Heart left ventricle (tissue), 16 donors: ENCODE data around the gene CADPS2. TPM values are rescaled to one million over a fixed set of nuclear protein-coding genes. Genes with fewer than 3 reads are reported as not detected.

ENCODE experiments used
- ATAC-seq, 4 donors: fragments of 200-7000 bp; cut with Tn5 transposase; one replicate each; pipeline ENCODE4 v1.9.1; 2020 to 2022; ENCODE audit warnings: moderate library complexity in 4 of 4, mild to moderate bottlenecking in 3 of 4, moderate number of reproducible peaks in 1 of 4
- DNase-seq, 5 donors: peaks; one replicate each; pipeline ENCODE4 v3.0.0-alpha.2; 2020
- H3K27ac ChIP-seq, 12 donors: fragments of 200-600 bp; sonication (generic) in 4 of 12; one replicate each; pipeline versions ENCODE4 v1.5.0 to v1.8.0; 2016 to 2022; ENCODE audit warnings: mild to moderate bottlenecking in 2 of 12
- H3K27me3 ChIP-seq, 9 donors: fragments of 200-600 bp; sonication (generic) in 2 of 9; one replicate each; pipeline versions ENCODE4 v1.5.1 to v1.8.0; 2016 to 2022; ENCODE audit warnings: mild to moderate bottlenecking in 3 of 9
- H3K36me3 ChIP-seq, 9 donors: fragments of 200-600 bp; sonication (generic) in 2 of 9; one replicate each; pipeline versions ENCODE4 v1.5.0 to v1.8.0; 2018 to 2022; ENCODE audit warnings: mild to moderate bottlenecking in 2 of 9
- H3K4me1 ChIP-seq, 12 donors: fragments of 200-600 bp; sonication (generic) in 4 of 12; one replicate each; pipeline versions ENCODE4 v1.5.0 to v1.8.0; 2016 to 2022; ENCODE audit warnings: mild to moderate bottlenecking in 3 of 12
- H3K4me3 ChIP-seq, 12 donors: fragments of 200-600 bp; sonication (generic) in 4 of 12; one replicate each; pipeline versions ENCODE4 v1.5.0 to v1.8.0; 2017 to 2022; ENCODE audit warnings: mild to moderate bottlenecking in 9 of 12, moderate library complexity in 4 of 12
- H3K9me3 ChIP-seq, 12 donors: fragments of 200-600 bp; sonication (generic) in 4 of 12; one replicate each; pipeline versions ENCODE4 v1.5.0 to v1.8.0; 2016 to 2022; ENCODE audit warnings: mild to moderate bottlenecking in 1 of 12
- CTCF ChIP-seq, 12 donors: fragments of 200-600 bp; sonication (generic) in 4 of 12; IDR thresholded peaks; one replicate each; pipeline versions ENCODE4 v1.5.0 to v1.8.0; 2018 to 2022; ENCODE audit warnings: antibody characterized with exemption in 12 of 12, mild to moderate bottlenecking in 5 of 12
- POLR2A ChIP-seq, 2 donors: fragments of 450-650 bp; IDR thresholded peaks; one replicate each; pipeline ENCODE4 v1.6.1; 2017; ENCODE audit warnings: antibody characterized with exemption in 2 of 2, mild to moderate bottlenecking in 2 of 2, moderate library complexity in 2 of 2
- WGBS, 4 donors: extraction: QIAGEN DNeasy Blood & Tissue Kit in 2 of 4; methylation state at CpG; one replicate each; pipeline versions ENCODE4 v1.1.5 to v1.1.7; 2013 to 2018; 5-methylcytosine and 5-hydroxymethylcytosine counted together
- intact Hi-C, 10 donors: fragments of 100-400 bp; cut with DNase I; formaldehyde crosslinking; loops; one replicate each; pipeline versions ENCODE4 v1.11.1 to v1.14.2; 2022
- polyA plus RNA-seq, 2 donors: library from polyadenylated mRNA; stranded (reverse); fragments of 200-250 nt; gene quantifications; one replicate each; pipeline ENCODE4 v1.2.3, GENCODE V29; 2013
- total RNA-seq, 9 donors: library from RNA; depleted of rRNA in 2 of 9; stranded (reverse); fragments of >200 nt in 2 of 9; fragmentation: NEBNext Ultra II Directional in 3 of 9; extraction: Animal tissue kit (Norgen Biotek cat#: 25700) in 3 of 9; gene quantifications; one replicate each; pipeline versions ENCODE4 v1.1.0 to v1.2.4, GENCODE V29; 2016 to 2023
- donor health status: ischemic (EF 13 %, LVEDD 7.1; RV severe dilation, severe dysfunction).
- donor health status: healthy with polysubstance abuse.
- donor health status: DM: no; HTN: yes; CAD: no.
- donor health status: DM: no; HTN: no; CAD: no.
- donor health status: ischemic (EF 25% LVEDD 6.9; RV normal size, moderate dysfunction).
- donor health status: ischemic (EF 25% LVEDD 5.7; RV mildly dilated, moderate dysfunction).
- donor health status: healthy.
- donor health status: DM: yes; HTN: yes; CAD: no.
- donor health status: ischemic (EF 35%, LVEDD 5.7; RV mildly dilated, moderate dysfunction).
- donor health status: nonischemic (EF 11% LVEDD 7.7; RV severe dilation, severe dysfunction).
- donor health status: DM: yes; HTN: yes; CAD: no.
- donor health status: PGD.
- donor health status: ischemic (EF 29% LVEDD 5.4; RV normal size, mild dysfunction).
- donor health status: nonischemic (EF 23%, LVEDD 6.1; RV moderate dilation, normal function).

CADPS2 gene
- total and polyA plus RNA-seq, 11 donors, result 6.5 to 29.0 (median 10.3) TPM

- DNase-seq (no peak), ATAC-seq (no peak)
- Histone ChIP-seq H3K27ac (no peak overlapping the region), H3K27me3 (no peaks in the 10 kb centered on the region), H3K4me3 (no peak overlapping the region), H3K36me3 (no peaks in the 10 kb centered on the region), H3K9me3 (no peaks in the 10 kb centered on the region), H3K4me1 (no peaks in the 10 kb centered on the region)
- TF ChIP-seq CTCF (IDR thresholded peaks at IDR 0.05) (no peak), POLR2A (IDR thresholded peaks at IDR 0.05) (no peak)
- WGBS, 4 donors, result 84 to 98% (median 94%) methylated on average over 2 of the region's 2 CpGs
- intact Hi-C loops, result loop anchor here in 1 of 10 donors (10.0 kb wide), 1 partner anchor 364 kb away; no protein-coding TSS in a partner anchor
These were observed 95.7 kb downstream of the CADPS2 start for GRCh38 chr7:122790591-122790990.

GRCh38 chr7:122790132-122790531, 96.1 kb downstream of the CADPS2 start:
- no peaks in the 10 kb centered on the region for H3K9me3 ChIP-seq
- no peak for ATAC-seq
- intact Hi-C loops, result loop anchor here in 1 of 10 donors (10.0 kb wide), 1 partner anchor 365 kb away; no protein-coding TSS in a partner anchor
- no peaks in the 10 kb centered on the region for H3K27me3 ChIP-seq
- WGBS, 4 donors, result 80 to 90% (median 81%) methylated on average over 3 of the region's 3 CpGs
- H3K4me3 ChIP-seq, result no peak overlapping the region
- no peaks in the 10 kb centered on the region for H3K36me3 ChIP-seq
- DNase-seq, result peak in 1 of 5 donors; percentile 24
- H3K27ac ChIP-seq, result no peak overlapping the region
- no peaks in the 10 kb centered on the region for H3K4me1 ChIP-seq
- no peak for TF ChIP-seq CTCF (IDR thresholded peaks at IDR 0.05)
- TF ChIP-seq POLR2A (IDR thresholded peaks at IDR 0.05), result no peak

GRCh38 chr7:122789156-122789555, 97.1 kb downstream of the CADPS2 start:
- ATAC-seq (no peak), DNase-seq (no peak)
- TF ChIP-seq CTCF (IDR thresholded peaks at IDR 0.05) (no peak), POLR2A (IDR thresholded peaks at IDR 0.05) (no peak)
- H3K27ac ChIP-seq, result no peak overlapping the region
- H3K27me3 ChIP-seq, result no peaks in the 10 kb centered on the region
- 44 to 71% (median 61%) methylated on average over 1 of the region's 1 CpG for WGBS, 4 donors
- no peaks in the 10 kb centered on the region for H3K9me3 ChIP-seq
- no peak overlapping the region for H3K4me3 ChIP-seq
- no peaks in the 10 kb centered on the region for H3K36me3 ChIP-seq
- intact Hi-C loops, result no loop called here
- no peaks in the 10 kb centered on the region for H3K4me1 ChIP-seq

- no peak for TF ChIP-seq CTCF (IDR thresholded peaks at IDR 0.05)
- TF ChIP-seq POLR2A (IDR thresholded peaks at IDR 0.05), result no peak
- DNase-seq (no peak), ATAC-seq (peak in 1 of 4 donors; percentile 13)
- no peaks in the 10 kb centered on the region for H3K36me3 ChIP-seq
- no peak overlapping the region for H3K27ac ChIP-seq
- WGBS, 4 donors, result 48 to 66% (median 62%) methylated on average over 4 of the region's 4 CpGs
- peaks cover 0 to 3% (median 0%) of the 10 kb centered on the region in 12 donors for H3K4me1 ChIP-seq
- H3K4me3 ChIP-seq, result no peak overlapping the region
- intact Hi-C loops, result no loop called here
- no peaks in the 10 kb centered on the region for H3K9me3 ChIP-seq
- H3K27me3 ChIP-seq, result no peaks in the 10 kb centered on the region
These were observed 115.4 kb downstream of the CADPS2 start for GRCh38 chr7:122770686-122771335.
